Activated T-helper 9 cell treated with anti-CD3 and anti-CD28 coated beads, Interleukin-2, amount 50 U/mL, for 16 hours (primary cell): Measurements from ENCODE around the gene NLRP1.

Source experiments
- DNase-seq: peaks from one replicate; pipeline ENCODE4 v3.0.0-alpha.2; 2020; ENCODE audit warnings: low read depth

Gene NLRP1

GRCh38 chr17:5516060-5516792, 68.1 kb downstream of the NLRP1 start:
- no peak for DNase-seq

GRCh38 chr17:5514976-5515375, 69.3 kb downstream of the NLRP1 start:
- no peak for DNase-seq

DNA sequence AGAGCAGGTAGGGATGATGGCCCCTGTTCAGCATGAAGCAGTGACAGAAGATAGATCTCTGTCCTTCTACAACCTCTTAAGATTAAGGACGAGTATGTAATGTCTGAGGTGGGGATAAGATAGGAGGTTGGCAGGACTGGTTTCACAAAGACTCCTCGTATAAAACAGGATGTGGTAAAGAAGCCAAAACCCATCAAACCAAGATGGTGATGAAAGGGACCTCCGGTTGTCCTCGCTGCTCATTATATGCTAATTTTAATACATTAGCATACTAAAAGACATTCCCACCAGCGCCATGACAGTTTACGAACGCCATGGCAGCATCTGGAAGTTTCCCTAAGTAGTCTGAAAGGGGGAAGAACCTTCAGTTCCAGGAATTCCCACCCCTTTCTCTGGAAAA, 70.7 kb downstream of the NLRP1 start:
- no peak for DNase-seq

DNA sequence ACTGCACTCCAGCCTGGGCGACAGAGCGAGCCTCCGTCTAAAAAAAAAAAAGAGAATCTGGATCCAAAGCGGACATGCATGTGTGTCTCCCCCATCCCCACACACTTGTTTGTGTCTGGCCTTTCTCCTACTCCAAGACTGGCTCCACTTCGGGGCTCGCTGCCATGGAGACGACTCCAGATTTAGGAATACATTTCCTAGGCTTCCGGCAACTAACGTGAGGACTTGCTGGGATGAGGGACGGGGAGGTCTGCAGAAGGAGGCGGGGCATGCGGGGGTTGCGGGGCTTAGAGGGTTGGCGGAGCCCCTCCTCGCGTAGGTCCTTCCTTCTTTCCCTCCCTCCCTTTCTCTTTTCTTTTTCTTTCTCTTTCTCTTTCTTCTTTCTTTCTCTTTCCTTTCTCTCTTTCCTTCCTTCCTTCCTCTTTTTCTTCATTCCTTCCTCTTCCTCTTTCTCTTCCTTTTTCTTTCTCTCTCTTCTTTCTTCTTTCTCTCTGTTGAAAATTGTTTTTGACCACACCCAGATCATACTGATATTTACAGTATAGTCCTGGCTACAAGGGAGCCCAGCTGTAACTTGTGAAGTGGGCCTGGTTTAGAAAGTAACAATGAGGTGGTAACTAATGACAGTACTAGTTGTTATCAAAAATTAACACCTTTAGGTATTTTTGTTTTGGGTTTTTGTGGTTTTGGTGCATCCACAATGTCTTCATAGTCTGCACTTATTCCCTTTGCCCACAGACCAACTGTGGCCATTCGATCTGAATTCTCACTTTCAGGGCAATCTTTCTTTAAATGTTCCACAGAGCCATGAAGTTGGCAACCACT, 72.7 kb downstream of the NLRP1 start:
- DNase-seq = no peak

GRCh38 chr17:5510771-5511170, 73.5 kb downstream of the NLRP1 start:
- no peak for DNase-seq

GRCh38 chr17:5509482-5509881, 74.8 kb downstream of the NLRP1 start:
- DNase-seq = no peak

DNA sequence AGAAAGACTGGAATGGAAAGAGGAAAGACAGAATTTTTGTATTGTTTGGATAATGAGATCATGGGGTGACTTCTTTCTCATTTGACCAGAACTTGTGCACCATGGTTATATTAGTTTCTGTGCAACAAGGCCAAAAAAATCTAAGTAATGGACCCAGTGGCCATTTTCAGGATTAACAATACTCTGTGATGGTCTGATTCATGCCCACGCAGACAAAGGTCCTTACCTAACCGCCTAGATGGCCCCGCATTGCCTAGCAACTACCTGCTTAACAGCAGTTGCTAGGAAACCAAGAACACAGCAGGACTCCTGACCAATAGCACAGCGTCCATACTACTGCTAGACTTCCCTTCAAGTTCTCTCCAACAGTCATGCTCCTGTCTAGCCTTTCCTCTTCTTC, 75.5 kb downstream of the NLRP1 start:
- no peak for DNase-seq

GRCh38 chr17:5506307-5506706, 78.0 kb downstream of the NLRP1 start:
- DNase-seq = no peak

GRCh38 chr17:5502552-5502951, 81.8 kb downstream of the NLRP1 start:
- no peak for DNase-seq

- DNase-seq = no peak
Measured at GRCh38 chr17:5501685-5502084, 82.6 kb downstream of the NLRP1 start.

GRCh38 chr17:5500589-5501391, 83.5 kb downstream of the NLRP1 start:
- peak; percentile 59 for DNase-seq

- DNase-seq = no peak
Measured at GRCh38 chr17:5500247-5500588, 84.1 kb downstream of the NLRP1 start.

GRCh38 chr17:5499476-5500231, 84.7 kb downstream of the NLRP1 start:
- no peak for DNase-seq

DNA sequence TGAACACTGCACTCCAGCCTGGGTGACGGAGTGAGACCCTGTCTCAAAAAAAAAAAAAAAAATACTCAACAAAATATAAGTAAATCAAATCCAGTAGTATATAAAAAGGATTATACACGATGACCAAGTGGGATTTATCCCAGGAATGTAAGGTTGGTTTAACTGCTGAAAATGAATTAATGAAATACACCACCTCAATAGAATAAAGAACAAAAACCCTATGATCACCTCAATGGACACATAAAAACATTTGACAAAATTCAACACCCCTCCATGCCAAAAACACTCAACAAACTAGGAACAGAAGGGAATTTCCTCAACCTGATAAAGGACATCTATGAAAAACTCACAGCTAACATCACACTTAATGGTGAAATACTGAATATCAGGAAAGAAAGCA, 91.3 kb downstream of the NLRP1 start:
- no peak for DNase-seq

- DNase-seq = no peak
Measured at GRCh38 chr17:5488752-5489151, 95.6 kb downstream of the NLRP1 start.

GRCh38 chr17:5486206-5487124, 97.8 kb downstream of the NLRP1 start, which contains the start of gene MIS12:
TSS of gene MIS12 (plus strand) at chr17:5486566. CDS start at chr17:5488863, 2,297 bp downstream.
- peak; percentile 95 for DNase-seq

GRCh38 chr17:5485270-5486205, 98.8 kb downstream of the NLRP1 start, which contains the start of gene DERL2:
TSS of gene DERL2 (minus strand) at chr17:5486178. CDS start at chr17:5486161, 17 bp downstream.
- no peak for DNase-seq

- DNase-seq = no peak
Measured at GRCh38 chr17:5481451-5481850, 102.9 kb downstream of the NLRP1 start.

DNA sequence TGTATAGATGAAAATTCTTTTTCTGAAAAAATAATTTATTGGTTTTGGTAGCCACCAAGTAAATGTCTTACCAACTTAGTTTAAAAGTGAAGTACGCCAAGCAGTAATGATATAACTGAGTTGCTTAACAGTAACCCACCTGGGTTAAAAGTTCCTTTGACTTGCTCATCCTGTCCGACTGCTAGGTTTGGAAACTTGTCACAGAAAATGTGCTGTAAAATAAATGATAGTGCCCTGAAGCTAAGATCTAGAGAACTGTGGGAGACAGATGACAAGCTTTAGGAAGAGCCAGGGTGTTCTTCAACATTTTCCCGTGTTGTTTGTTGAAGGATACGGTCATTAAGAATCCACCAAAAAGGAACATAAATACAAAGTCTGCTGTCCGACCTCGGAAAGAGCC, 103.3 kb downstream of the NLRP1 start:
- no peak for DNase-seq

GRCh38 chr17:5478992-5479391, 105.3 kb downstream of the NLRP1 start:
- no peak for DNase-seq
